MM.1S (cell line): ENCODE data around the gene TSG101.

Source experiments
- DNase-seq: peaks from one replicate; pipeline ENCODE4 v3.0.0-alpha.2; 2015
- H2AFZ ChIP-seq: fragments of 300-600 bp; sonication (generic); 2 replicates; pipeline ENCODE4 v1.6.0; 2016; ENCODE audit warnings: antibody characterized with exemption, low read length
- H3F3A ChIP-seq: fragments of 300-600 bp; sonication (generic); 2 replicates; pipeline ENCODE4 v1.6.1; 2016; ENCODE audit warnings: mild to moderate bottlenecking, antibody characterized with exemption, low read length, moderate library complexity, mixed read lengths; ENCODE audit not compliant: insufficient read depth
- H3K27ac ChIP-seq: fragments of 300-600 bp; sonication (generic); 2 replicates; pipeline ENCODE4 v1.5.1; 2016; ENCODE audit warnings: mild to moderate bottlenecking, low read length
- H3K27me3 ChIP-seq: fragments of 300-600 bp; sonication (generic); replicated peaks from 2 replicates; pipeline ENCODE4 v1.6.0; 2016; ENCODE audit warnings: low read length; ENCODE audit not compliant: insufficient read depth
- H3K36me3 ChIP-seq: fragments of 300-600 bp; sonication (generic); replicated peaks from 2 replicates; pipeline ENCODE4 v1.6.1; 2016; ENCODE audit warnings: mild to moderate bottlenecking, low read length, mixed read lengths; ENCODE audit not compliant: insufficient read depth
- H3K4me1 ChIP-seq: fragments of 300-600 bp; sonication (generic); 2 replicates; pipeline ENCODE4 v1.6.1; 2016; ENCODE audit warnings: low read length, mixed read lengths
- H3K4me2 ChIP-seq: fragments of 300-600 bp; sonication (generic); 2 replicates; pipeline ENCODE4 v1.6.0; 2016; ENCODE audit warnings: low read depth, low read length
- H3K4me3 ChIP-seq: fragments of 300-600 bp; sonication (generic); 2 replicates; pipeline ENCODE4 v1.5.1; 2016; ENCODE audit warnings: low read length, mixed read lengths
- H3K79me2 ChIP-seq: fragments of 300-600 bp; sonication (generic); 2 replicates; pipeline ENCODE4 v1.6.1; 2016; ENCODE audit warnings: mixed run types, low read length, mixed read lengths
- H3K9ac ChIP-seq: fragments of 300-600 bp; sonication (generic); 2 replicates; pipeline ENCODE4 v1.6.1; 2016; ENCODE audit warnings: low read length, mixed read lengths
- H3K9me2 ChIP-seq: fragments of 300-600 bp; sonication (generic); replicated peaks from 2 replicates; pipeline ENCODE4 v1.6.1; 2016; ENCODE audit warnings: mild to moderate bottlenecking, low read length, mixed read lengths; ENCODE audit not compliant: insufficient read depth
- H3K9me3 ChIP-seq: fragments of 300-600 bp; sonication (generic); replicated peaks from 2 replicates; pipeline ENCODE4 v1.6.1; 2016; ENCODE audit warnings: mild to moderate bottlenecking, low read length, mixed read lengths; ENCODE audit not compliant: insufficient read depth
- H4K20me1 ChIP-seq: fragments of 300-600 bp; sonication (generic); 2 replicates; pipeline ENCODE4 v1.6.1; 2016; ENCODE audit warnings: mild to moderate bottlenecking, low read length, moderate library complexity, mixed read lengths; ENCODE audit not compliant: insufficient read depth
- EZH2 ChIP-seq: fragments of 300-600 bp; sonication (generic); optimal IDR thresholded peaks from 2 replicates; pipeline ENCODE3; 2017; ENCODE audit warnings: low read depth, mild to moderate bottlenecking, antibody characterized with exemption, low read length, mixed read lengths
- EZH2phosphoT487 ChIP-seq: fragments of 300-600 bp; sonication (generic); IDR thresholded peaks from 2 replicates; pipeline ENCODE4 v1.6.1; 2018; ENCODE audit warnings: antibody characterized with exemption, low read length
- TF ChIP-seq, protein P1 (sequence below): fragments of 300-600 bp; sonication (generic); IDR thresholded peaks from 2 replicates; pipeline ENCODE4 v1.5.1; 2016; ENCODE audit warnings: antibody characterized with exemption, low read length, mixed read lengths

TSG101 gene

DNA sequence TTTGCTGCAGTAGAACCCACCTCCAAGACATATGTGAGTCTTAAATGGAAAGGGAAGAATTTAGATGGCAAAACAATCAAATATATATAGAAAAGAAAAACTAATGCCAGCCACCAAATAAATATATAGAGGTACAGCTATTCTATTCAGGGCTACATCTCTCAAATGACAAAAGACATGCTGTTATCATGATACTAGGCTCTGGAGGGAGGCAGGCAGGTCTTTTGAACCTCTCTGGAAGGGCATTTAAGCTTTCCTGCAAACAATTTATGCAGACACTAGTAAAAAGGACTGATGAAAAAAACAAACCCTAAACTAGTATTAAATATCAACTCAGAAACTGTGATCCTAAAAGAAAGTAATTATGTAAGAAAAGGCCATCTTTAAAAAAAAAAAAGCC lies 37.4 kb upstream of the TSG101 start:
- H4K20me1 ChIP-seq: no peaks in the 10 kb centered on the region

GRCh38 chr11:18563090-18563730 lies 36.5 kb upstream of the TSG101 start:
- H3K27ac ChIP-seq: no peak overlapping the region
- no peaks in the 10 kb centered on the region for H3K36me3 ChIP-seq
- no peaks in the 10 kb centered on the region for H3F3A ChIP-seq
- no peaks in the 10 kb centered on the region for H3K4me1 ChIP-seq
- H3K9me2 ChIP-seq: no peaks in the 10 kb centered on the region
- H3K27me3 ChIP-seq: no peaks in the 10 kb centered on the region
- TF ChIP-seq EZH2 (no peak), EZH2phosphoT487 (no peak)
- TF ChIP-seq, protein P1, sequence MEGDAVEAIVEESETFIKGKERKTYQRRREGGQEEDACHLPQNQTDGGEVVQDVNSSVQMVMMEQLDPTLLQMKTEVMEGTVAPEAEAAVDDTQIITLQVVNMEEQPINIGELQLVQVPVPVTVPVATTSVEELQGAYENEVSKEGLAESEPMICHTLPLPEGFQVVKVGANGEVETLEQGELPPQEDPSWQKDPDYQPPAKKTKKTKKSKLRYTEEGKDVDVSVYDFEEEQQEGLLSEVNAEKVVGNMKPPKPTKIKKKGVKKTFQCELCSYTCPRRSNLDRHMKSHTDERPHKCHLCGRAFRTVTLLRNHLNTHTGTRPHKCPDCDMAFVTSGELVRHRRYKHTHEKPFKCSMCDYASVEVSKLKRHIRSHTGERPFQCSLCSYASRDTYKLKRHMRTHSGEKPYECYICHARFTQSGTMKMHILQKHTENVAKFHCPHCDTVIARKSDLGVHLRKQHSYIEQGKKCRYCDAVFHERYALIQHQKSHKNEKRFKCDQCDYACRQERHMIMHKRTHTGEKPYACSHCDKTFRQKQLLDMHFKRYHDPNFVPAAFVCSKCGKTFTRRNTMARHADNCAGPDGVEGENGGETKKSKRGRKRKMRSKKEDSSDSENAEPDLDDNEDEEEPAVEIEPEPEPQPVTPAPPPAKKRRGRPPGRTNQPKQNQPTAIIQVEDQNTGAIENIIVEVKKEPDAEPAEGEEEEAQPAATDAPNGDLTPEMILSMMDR: no peak
- H4K20me1 ChIP-seq: no peaks in the 10 kb centered on the region
- no peak overlapping the region for H3K9ac ChIP-seq
- H3K79me2 ChIP-seq: no peaks in the 10 kb centered on the region
- no peak overlapping the region for H2AFZ ChIP-seq
- no peak overlapping the region for H3K4me3 ChIP-seq
- no peak overlapping the region for H3K4me2 ChIP-seq
- DNase-seq: no peak
- H3K9me3 ChIP-seq: no peaks in the 10 kb centered on the region

More for the DNA sequence above, 37.4 kb upstream of the TSG101 start:
- no peak for DNase-seq
- H3K36me3 ChIP-seq: no peaks in the 10 kb centered on the region
- no peak overlapping the region for H2AFZ ChIP-seq
- H3K4me1 ChIP-seq: no peaks in the 10 kb centered on the region
- H3K9me2 ChIP-seq: no peaks in the 10 kb centered on the region
- no peaks in the 10 kb centered on the region for H3K27me3 ChIP-seq
- no peak overlapping the region for H3K4me3 ChIP-seq
- TF ChIP-seq EZH2: no peak
- TF ChIP-seq, protein P1: no peak
- no peak for TF ChIP-seq EZH2phosphoT487
- H3K9ac ChIP-seq: no peak overlapping the region
- H3K9me3 ChIP-seq: no peaks in the 10 kb centered on the region
- H3K79me2 ChIP-seq: no peaks in the 10 kb centered on the region
- no peak overlapping the region for H3K4me2 ChIP-seq
- no peaks in the 10 kb centered on the region for H3F3A ChIP-seq
- H3K27ac ChIP-seq: no peak overlapping the region

GRCh38 chr11:18548001-18548400 lies 21.3 kb upstream of the TSG101 start:
- no peaks in the 10 kb centered on the region for H3K4me1 ChIP-seq
- H4K20me1 ChIP-seq: no peaks in the 10 kb centered on the region
- no peaks in the 10 kb centered on the region for H3K9me2 ChIP-seq
- H3K9ac ChIP-seq: no peak overlapping the region
- no peak overlapping the region for H2AFZ ChIP-seq
- no peaks in the 10 kb centered on the region for H3K27me3 ChIP-seq
- H3K36me3 ChIP-seq: no peaks in the 10 kb centered on the region
- H3K9me3 ChIP-seq: no peaks in the 10 kb centered on the region
- no peak overlapping the region for H3K27ac ChIP-seq
- TF ChIP-seq EZH2phosphoT487 (no peak), EZH2 (no peak)
- TF ChIP-seq, protein P1: no peak
- H3K79me2 ChIP-seq: no peaks in the 10 kb centered on the region
- no peak overlapping the region for H3K4me3 ChIP-seq
- no peaks in the 10 kb centered on the region for H3F3A ChIP-seq
- H3K4me2 ChIP-seq: no peak overlapping the region
- DNase-seq: no peak
